Gastroesophageal sphincter (tissue), 3 donors: ENCODE data around the gene ZNF419.

Source experiments
- POLR2A ChIP-seq, 2 donors: fragments of 450-650 bp; IDR thresholded peaks; one replicate each; pipeline ENCODE4 v1.6.1; 2017; ENCODE audit warnings: antibody characterized with exemption in 2 of 2, mild to moderate bottlenecking in 2 of 2, moderate library complexity in 1 of 2
- TF ChIP-seq, protein P1 (sequence below), 4 experiments: fragments of 200-600 bp in 2 of 4; fragments of 450-650 bp in 2 of 4; sonication (generic) in 1 of 4; IDR thresholded peaks; one replicate each; pipeline ENCODE4 v1.5.1; 2017 to 2019; ENCODE audit warnings: antibody characterized with exemption in 4 of 4, mild to moderate bottlenecking in 2 of 4, moderate library complexity in 2 of 4

DNA sequence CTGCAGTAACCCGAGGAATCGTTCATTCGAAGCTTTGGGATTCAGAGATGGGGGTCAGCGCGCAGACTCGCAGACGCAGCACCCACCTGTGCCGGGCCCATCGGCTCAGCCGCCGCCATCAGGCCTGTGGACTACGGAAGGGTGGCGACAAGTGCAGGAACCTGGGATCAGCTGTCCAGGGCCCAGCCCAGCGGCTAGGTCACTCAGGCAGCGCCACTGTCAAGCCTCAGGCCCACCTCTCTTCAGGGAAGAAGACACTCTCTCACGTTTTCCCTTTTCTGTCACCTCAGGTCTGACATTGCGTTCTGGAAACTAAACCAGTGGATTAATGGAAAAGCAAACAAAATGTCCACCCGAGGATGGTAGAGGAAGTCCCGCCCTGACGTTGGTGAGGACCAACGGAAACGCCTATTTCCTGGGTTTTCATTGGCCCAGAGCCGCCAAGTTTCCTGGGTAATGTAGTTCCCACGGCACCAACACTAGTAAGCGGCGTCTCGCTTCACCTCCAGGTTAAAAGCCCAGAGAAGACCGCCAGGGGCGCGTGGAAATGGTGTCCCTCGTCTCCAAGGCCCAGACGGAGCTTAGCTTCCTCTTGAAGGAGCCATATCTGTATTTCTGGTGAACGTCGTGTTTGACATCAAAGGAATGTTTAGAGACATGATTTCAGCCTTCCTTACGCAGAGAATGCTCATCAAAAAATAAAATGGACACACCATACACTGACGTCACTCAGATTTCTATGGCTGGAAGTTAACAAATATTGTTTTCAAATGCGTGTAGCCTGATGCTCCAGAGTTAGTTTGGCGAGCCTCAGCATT, 10.2 kb upstream of the ZNF419 start, which contains the start of gene ZNF772:
- TF ChIP-seq, protein P1, sequence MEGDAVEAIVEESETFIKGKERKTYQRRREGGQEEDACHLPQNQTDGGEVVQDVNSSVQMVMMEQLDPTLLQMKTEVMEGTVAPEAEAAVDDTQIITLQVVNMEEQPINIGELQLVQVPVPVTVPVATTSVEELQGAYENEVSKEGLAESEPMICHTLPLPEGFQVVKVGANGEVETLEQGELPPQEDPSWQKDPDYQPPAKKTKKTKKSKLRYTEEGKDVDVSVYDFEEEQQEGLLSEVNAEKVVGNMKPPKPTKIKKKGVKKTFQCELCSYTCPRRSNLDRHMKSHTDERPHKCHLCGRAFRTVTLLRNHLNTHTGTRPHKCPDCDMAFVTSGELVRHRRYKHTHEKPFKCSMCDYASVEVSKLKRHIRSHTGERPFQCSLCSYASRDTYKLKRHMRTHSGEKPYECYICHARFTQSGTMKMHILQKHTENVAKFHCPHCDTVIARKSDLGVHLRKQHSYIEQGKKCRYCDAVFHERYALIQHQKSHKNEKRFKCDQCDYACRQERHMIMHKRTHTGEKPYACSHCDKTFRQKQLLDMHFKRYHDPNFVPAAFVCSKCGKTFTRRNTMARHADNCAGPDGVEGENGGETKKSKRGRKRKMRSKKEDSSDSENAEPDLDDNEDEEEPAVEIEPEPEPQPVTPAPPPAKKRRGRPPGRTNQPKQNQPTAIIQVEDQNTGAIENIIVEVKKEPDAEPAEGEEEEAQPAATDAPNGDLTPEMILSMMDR (IDR thresholded peaks at IDR 0.05): peak in 3 of 4 experiments; percentile 42 to 87 (median 55)
- no peak for TF ChIP-seq POLR2A (IDR thresholded peaks at IDR 0.05)
